Panc1 (cell line): ENCODE data around the gene FAM227B. TPM values are rescaled to one million over a fixed set of nuclear protein-coding genes. Genes with fewer than 3 reads are reported as not detected.

Experiments
- ATAC-seq: fragments of 200-7000 bp; cut with Tn5 transposase; 2 replicates; pipeline ENCODE4 v1.9.1; 2020; ENCODE audit warnings: mild to moderate bottlenecking, moderate library complexity
- BruUV-seq: library from RNA; stranded (reverse); fragments of 400-500 nt; replicated peaks from 2 replicates; lab custom pipeline; 2021; lab: Mats Ljungman, UMichigan
- CTCF ChIA-PET: fragments of 300-600 bp; sonication (Branson Sonifier 250); formaldehyde crosslinking; loops from one replicate; lab custom pipeline; 2022; ENCODE audit warnings: antibody characterized with exemption; lab: Charles Lee
- POLR2A ChIA-PET: fragments of 300-600 bp; sonication (Branson Sonifier 250); formaldehyde crosslinking; loops from one replicate; lab custom pipeline; 2022; ENCODE audit warnings: antibody characterized with exemption; lab: Charles Lee
- DNase-seq: peaks from one replicate; pipeline ENCODE4 v3.0.0-alpha.2; 2010; ENCODE audit warnings: low read depth, low spot score
- H3K27ac ChIP-seq: 2 replicates; pipeline ENCODE4 v1.5.1; 2011; ENCODE audit warnings: mild to moderate bottlenecking, low read length, inconsistent platforms
- H3K27me3 ChIP-seq: fragments of 200-500 bp; sonication (Bioruptor generic); 2 replicates; pipeline ENCODE4 v1.6.0; 2014; ENCODE audit warnings: low read length, inconsistent platforms; ENCODE audit not compliant: control insufficient read depth, insufficient read depth
- H3K36me3 ChIP-seq: fragments of 200-500 bp; sonication (Bioruptor generic); 2 replicates; pipeline ENCODE4 v1.5.1; 2014; ENCODE audit warnings: inconsistent platforms, mild to moderate bottlenecking, low read length, moderate library complexity; ENCODE audit not compliant: control insufficient read depth, insufficient read depth
- H3K4me1 ChIP-seq: 2 replicates; pipeline ENCODE4 v1.5.1; 2011; ENCODE audit warnings: inconsistent platforms, mild to moderate bottlenecking, low read length, moderate library complexity; ENCODE audit not compliant: control insufficient read depth, insufficient read depth
- H3K4me3 ChIP-seq, 2 experiments: 2 replicates each; pipeline ENCODE4 v1.5.1; 2011 to 2012; ENCODE audit warnings: low read depth in 2 of 2, low read length in 2 of 2, mild to moderate bottlenecking in 2 of 2, inconsistent platforms in 1 of 2, moderate library complexity in 1 of 2
- H3K9me3 ChIP-seq: fragments of 200-500 bp; sonication (Bioruptor generic); 2 replicates; pipeline ENCODE4 v1.5.1; 2014; ENCODE audit warnings: low read depth, mild to moderate bottlenecking, inconsistent platforms, low read length, moderate library complexity; ENCODE audit not compliant: control insufficient read depth, insufficient read depth
- CTCF ChIP-seq: fragments of 450-650 bp; IDR thresholded peaks from 2 replicates; pipeline ENCODE4 v1.5.1; 2017; ENCODE audit warnings: mild to moderate bottlenecking
- POLR2AphosphoS5 ChIP-seq: IDR thresholded peaks from 2 replicates; pipeline ENCODE4 v1.6.1; 2012; ENCODE audit warnings: mild to moderate bottlenecking, low read depth, low read length, moderate library complexity
- REST ChIP-seq, 2 experiments: IDR thresholded peaks; 2 replicates each; pipeline ENCODE4 v1.6.1; 2011 to 2012; ENCODE audit warnings: low read depth in 2 of 2, control low read depth in 1 of 2, low read length in 1 of 2, mild to moderate bottlenecking in 1 of 2, moderate library complexity in 1 of 2; ENCODE audit not compliant: insufficient read depth in 1 of 2
- SIN3A ChIP-seq: IDR thresholded peaks from 2 replicates; pipeline ENCODE4 v1.6.1; 2012; ENCODE audit warnings: low read depth, mild to moderate bottlenecking, low read length, moderate library complexity, borderline replicate concordance; ENCODE audit not compliant: insufficient read depth
- TCF7L2 ChIP-seq: IDR thresholded peaks from 2 replicates; pipeline ENCODE4 v1.6.1; 2011; ENCODE audit warnings: mild to moderate bottlenecking, low read depth, low read length, inconsistent platforms
- in situ Hi-C: cut with HindIII; loops from 2 replicates; pipeline ENCODE4 v1.10.0; 2016; ENCODE audit warnings: low sequenced_read_pairs, low pct_unique_long_range_greater_than_20kb
- intact Hi-C: fragments of 100-400 bp; cut with micrococcal nuclease; formaldehyde crosslinking; loops from one replicate; pipeline ENCODE4 v1.10.0; 2022; ENCODE audit not compliant: unreplicated experiment
- total RNA-seq: library from RNA; stranded (reverse); gene quantifications from one replicate; pipeline ENCODE4 v1.2.1, GENCODE V29; 2021; ENCODE audit not compliant: unreplicated experiment

The FAM227B gene
- total RNA-seq, 1 experiment from 2014 or later = 1.2 TPM

- in situ Hi-C loops = no loop called here
- Histone ChIP-seq H3K4me3 (no peak overlapping the region), H3K27me3 (peaks cover 2% of the 10 kb centered on the region; the same call in 1 of the 2 replicates), H3K9me3 (no peaks in the 10 kb centered on the region), H3K27ac (no peak overlapping the region), H3K4me1 (no peaks in the 10 kb centered on the region), H3K36me3 (no peaks in the 10 kb centered on the region)
- ChIA-PET POLR2A (no interaction called here), CTCF (no interaction called here)
- ATAC-seq (no peak), DNase-seq (no peak)
- intact Hi-C loops = loop anchor here (5.0 kb wide), 1 partner anchor 563 kb away; no protein-coding TSS in a partner anchor
- no TSS peak for BruUV-seq
- TF ChIP-seq SIN3A (no peak), TCF7L2 (no peak), REST (IDR thresholded peaks at IDR 0.05; ENCODE audit: insufficient read depth in 1 of 2, low read depth in 2 of 2, low read length in 1 of 2) (no peak), POLR2AphosphoS5 (no peak), CTCF (no peak)
These were observed 195.7 kb downstream of the FAM227B start for GRCh38 chr15:49424954-49425353.

- H3K9me3 ChIP-seq = no peaks in the 10 kb centered on the region
- BruUV-seq = no TSS peak
- H3K27me3 ChIP-seq = peaks cover 2% of the 10 kb centered on the region; the same call in 1 of the 2 replicates
- DNase-seq (no peak), ATAC-seq (no peak)
- intact Hi-C loops (loop anchor here (5.0 kb wide), 1 partner anchor 562 kb away; no protein-coding TSS in a partner anchor), in situ Hi-C loops (no loop called here)
- CTCF ChIA-PET = no interaction called here
- no peak overlapping the region for H3K4me3 ChIP-seq
- TF ChIP-seq REST (IDR thresholded peaks at IDR 0.05; ENCODE audit: insufficient read depth in 1 of 2, low read depth in 2 of 2, low read length in 1 of 2) = no peak
- no peak for TF ChIP-seq POLR2AphosphoS5
- TF ChIP-seq SIN3A = no peak
- TF ChIP-seq TCF7L2 = no peak
- no peak overlapping the region for H3K27ac ChIP-seq
- no peaks in the 10 kb centered on the region for H3K4me1 ChIP-seq
- POLR2A ChIA-PET = no interaction called here
- H3K36me3 ChIP-seq = no peaks in the 10 kb centered on the region
These were observed 196.6 kb downstream of the FAM227B start for GRCh38 chr15:49423901-49424550.
